ENCODE results near the gene MALSU1. TPM values are rescaled to one million over a fixed set of nuclear protein-coding genes. Genes with fewer than 3 reads are reported as not detected.

MALSU1 gene
- total RNA-seq, 1 experiment from 2014 or later = 95.5 TPM

- H3K9me3 Mint-ChIP-seq (ENCODE audit: unreplicated experiment) = peaks cover 6% of the 10 kb centered on the region
- Histone ChIP-seq H3K4me1 (peaks cover 4% of the 10 kb centered on the region; the same call in 1 of the 2 replicates), H3K9me3 (no peaks in the 10 kb centered on the region), H3K27me3 (replicated peaks; ENCODE audit: control insufficient read depth, insufficient read depth, low read length) (no peaks in the 10 kb centered on the region), H3K4me3 (ENCODE audit: low read depth, low read length) (no peak overlapping the region), H3K36me3 (ENCODE audit: control insufficient read depth, insufficient read depth, low read length) (peaks cover 3% of the 10 kb centered on the region)
- DNase-seq = no peak
- intact Hi-C loops (cut with micrococcal nuclease; ENCODE audit: unreplicated experiment) = no loop called here
- H3K4me3 Mint-ChIP-seq (ENCODE audit: unreplicated experiment) = no peak overlapping the region
- no TSS peak for BruUV-seq (replicated peaks)
- CTCF ChIA-PET = no interaction called here
- no peak overlapping the region for H3K27ac Mint-ChIP-seq (ENCODE audit: unreplicated experiment)
- H3K36me3 Mint-ChIP-seq (ENCODE audit: insufficient read depth, unreplicated experiment) = peaks cover 95% of the 10 kb centered on the region
- TF ChIP-seq CTCF (IDR thresholded peaks at IDR 0.05; ENCODE audit: insufficient read depth in 1 of 2, low read depth in 1 of 2, low read length in 1 of 2, severe bottlenecking in 1 of 2, unreplicated experiment in 1 of 2) = no peak
- peaks cover 8% of the 10 kb centered on the region for H3K4me1 Mint-ChIP-seq (ENCODE audit: low read depth, unreplicated experiment)
- H3K27me3 Mint-ChIP-seq (ENCODE audit: insufficient read depth, unreplicated experiment) = no peaks in the 10 kb centered on the region
- POLR2A ChIA-PET = no interaction called here
Observed at GRCh38 chr7:23343806-23344475, 44.8 kb downstream of the MALSU1 start.

- Mint-ChIP-seq H3K9me3 (ENCODE audit: unreplicated experiment) (no peaks in the 10 kb centered on the region), H3K27me3 (ENCODE audit: insufficient read depth, unreplicated experiment) (no peaks in the 10 kb centered on the region), H3K4me3 (ENCODE audit: unreplicated experiment) (no peak overlapping the region), H3K27ac (ENCODE audit: unreplicated experiment) (no peak overlapping the region), H3K36me3 (ENCODE audit: insufficient read depth, unreplicated experiment) (peaks cover 88% of the 10 kb centered on the region), H3K4me1 (ENCODE audit: low read depth, unreplicated experiment) (peaks cover 6% of the 10 kb centered on the region)
- H3K36me3 ChIP-seq (ENCODE audit: control insufficient read depth, insufficient read depth, low read length) = peaks cover 2% of the 10 kb centered on the region
- H3K9me3 ChIP-seq = no peaks in the 10 kb centered on the region
- H3K4me3 ChIP-seq (ENCODE audit: low read depth, low read length) = no peak overlapping the region
- intact Hi-C loops (cut with micrococcal nuclease; ENCODE audit: unreplicated experiment) = no loop called here
- TF ChIP-seq CTCF (IDR thresholded peaks at IDR 0.05; ENCODE audit: insufficient read depth in 1 of 2, low read depth in 1 of 2, low read length in 1 of 2, severe bottlenecking in 1 of 2, unreplicated experiment in 1 of 2) = no peak
- POLR2A ChIA-PET = no interaction called here
- H3K4me1 ChIP-seq = no peaks in the 10 kb centered on the region
- no TSS peak for BruUV-seq (replicated peaks)
- no peak for DNase-seq
- CTCF ChIA-PET = interaction anchor here (1.0 kb wide), 1 partner anchor 12 kb away, joined by 3 read pairs; no protein-coding TSS in a partner anchor
- H3K27me3 ChIP-seq (replicated peaks; ENCODE audit: control insufficient read depth, insufficient read depth, low read length) = no peaks in the 10 kb centered on the region
Observed at GRCh38 chr7:23345601-23346000, 46.5 kb downstream of the MALSU1 start.

- DNase-seq = no peak
- H3K27me3 Mint-ChIP-seq (ENCODE audit: insufficient read depth, unreplicated experiment) = no peaks in the 10 kb centered on the region
- BruUV-seq (replicated peaks) = no TSS peak
- H3K36me3 Mint-ChIP-seq (ENCODE audit: insufficient read depth, unreplicated experiment) = peaks cover 88% of the 10 kb centered on the region
- no peak overlapping the region for H3K27ac Mint-ChIP-seq (ENCODE audit: unreplicated experiment)
- POLR2A ChIA-PET = interaction anchor here (0.6 kb wide), 1 partner anchor 30 kb away, joined by 3 read pairs; no protein-coding TSS in a partner anchor
- CTCF ChIA-PET = no interaction called here
- intact Hi-C loops (cut with micrococcal nuclease; ENCODE audit: unreplicated experiment) = no loop called here
- peaks cover 6% of the 10 kb centered on the region for H3K4me1 Mint-ChIP-seq (ENCODE audit: low read depth, unreplicated experiment)
- H3K27me3 ChIP-seq (replicated peaks; ENCODE audit: control insufficient read depth, insufficient read depth, low read length) = no peaks in the 10 kb centered on the region
- no peaks in the 10 kb centered on the region for H3K4me1 ChIP-seq
- no peak for TF ChIP-seq CTCF (IDR thresholded peaks at IDR 0.05; ENCODE audit: insufficient read depth in 1 of 2, low read depth in 1 of 2, low read length in 1 of 2, severe bottlenecking in 1 of 2, unreplicated experiment in 1 of 2)
- no peaks in the 10 kb centered on the region for H3K9me3 ChIP-seq
- H3K4me3 ChIP-seq (ENCODE audit: low read depth, low read length) = no peak overlapping the region
- no peaks in the 10 kb centered on the region for H3K9me3 Mint-ChIP-seq (ENCODE audit: unreplicated experiment)
- H3K4me3 Mint-ChIP-seq (ENCODE audit: unreplicated experiment) = no peak overlapping the region
- peaks cover 2% of the 10 kb centered on the region for H3K36me3 ChIP-seq (ENCODE audit: control insufficient read depth, insufficient read depth, low read length)
Observed at GRCh38 chr7:23346316-23346715, 47.2 kb downstream of the MALSU1 start.

Data from Caco-2 (cell line).